Natural killer cell (primary cell): ENCODE data around the gene FLYWCH2. TPM values are rescaled to one million over a fixed set of nuclear protein-coding genes. Genes with fewer than 3 reads are reported as not detected.

Experiments used
- ATAC-seq, 3 donors: fragments of 150-1000 bp in 2 of 3; fragments of 200-7000 bp in 1 of 3; cut with Tn5 transposase; 1 replicate in 1 of 3; 2 replicates in 2 of 3; pipeline ENCODE4 v1.10.0; 2021; ENCODE audit warnings: mild to moderate bottlenecking in 2 of 3, moderate library complexity in 2 of 3
- DNase-seq, 2 donors: peaks; one replicate each; pipeline versions ENCODE4 v3.0.0 to v3.0.0-alpha.2; 2013 to 2021; ENCODE audit warnings: mixed read lengths in 1 of 2
- H3K27ac ChIP-seq: one replicate; pipeline ENCODE4 v1.5.1; 2013; ENCODE audit warnings: mild to moderate bottlenecking, low read length
- H3K27me3 ChIP-seq: one replicate; pipeline ENCODE4 v1.6.1; 2013; ENCODE audit warnings: low read length; ENCODE audit not compliant: control insufficient read depth, insufficient read depth
- H3K36me3 ChIP-seq: one replicate; pipeline ENCODE4 v1.6.1; 2013; ENCODE audit warnings: low read length; ENCODE audit not compliant: control insufficient read depth, insufficient read depth
- H3K4me1 ChIP-seq: one replicate; pipeline ENCODE4 v1.6.1; 2013; ENCODE audit warnings: low read length; ENCODE audit not compliant: control insufficient read depth, insufficient read depth
- H3K4me3 ChIP-seq: one replicate; pipeline ENCODE4 v1.5.1; 2013; ENCODE audit warnings: low read length
- H3K9me3 ChIP-seq: one replicate; pipeline ENCODE4 v1.6.1; 2013; ENCODE audit warnings: low read length; ENCODE audit not compliant: control insufficient read depth, insufficient read depth
- H3K27ac Mint-ChIP-seq, 2 donors: one replicate each; pipeline ENCODE4 v1.8.0; 2022; ENCODE audit warnings: mild to moderate bottlenecking in 2 of 2, mixed read lengths in 2 of 2, moderate library complexity in 1 of 2
- H3K27me3 Mint-ChIP-seq, 2 donors: one replicate each; pipeline ENCODE4 v1.8.0; 2022; ENCODE audit warnings: low read depth in 2 of 2, mixed read lengths in 2 of 2
- H3K36me3 Mint-ChIP-seq: one replicate; pipeline ENCODE4 v1.8.0; 2022; ENCODE audit warnings: mixed read lengths
- H3K4me1 Mint-ChIP-seq, 2 donors: one replicate each; pipeline ENCODE4 v1.8.0; 2022; ENCODE audit warnings: mixed read lengths in 2 of 2
- H3K4me3 Mint-ChIP-seq: one replicate; pipeline ENCODE4 v1.8.0; 2022; ENCODE audit warnings: mild to moderate bottlenecking, moderate library complexity, mixed read lengths
- H3K9me3 Mint-ChIP-seq, 2 donors: one replicate each; pipeline ENCODE4 v1.8.0; 2022; ENCODE audit warnings: mixed read lengths in 2 of 2
- WGBS: methylation state at CpG from one replicate; pipeline ENCODE4 v1.1.7; 2013; ENCODE audit warnings: missing lambda C conversion rate; ENCODE audit not compliant: insufficient coverage; 5-methylcytosine and 5-hydroxymethylcytosine counted together
- intact Hi-C: fragments of 100-400 bp; cut with micrococcal nuclease; formaldehyde crosslinking; loops from one replicate; pipeline ENCODE4 v1.14.2; 2022
- total RNA-seq, 4 donors: library from RNA; stranded (reverse); fragments of 120-200 nt in 1 of 4; gene quantifications; one replicate each; pipeline versions ENCODE4 v1.2.3 to v1.2.4, GENCODE V29; 2013 to 2022
- TF ChIP-seq, protein P1 (sequence below): fragments of 200-600 bp; IDR thresholded peaks from one replicate; pipeline ENCODE4 v1.8.0; 2022; ENCODE audit warnings: antibody characterized with exemption

FLYWCH2 gene
- total RNA-seq, 3 donors from 2014 or later (not counting 1 experiment from before 2014, with no cell fraction given), result 12.0 to 12.7 (median 12.6) TPM

GRCh38 chr16:2919511-2920255 is 36.7 kb downstream of the FLYWCH2 start:
- Mint-ChIP-seq H3K9me3 (no peaks in the 10 kb centered on the region), H3K4me1 (peaks cover 5 to 7% of the 10 kb centered on the region in 2 donors), H3K27ac (peak overlapping the region; percentile 58 to 83), H3K36me3 (no peaks in the 10 kb centered on the region), H3K27me3 (no peaks in the 10 kb centered on the region), H3K4me3 (no peak overlapping the region)
- TF ChIP-seq, protein P1, sequence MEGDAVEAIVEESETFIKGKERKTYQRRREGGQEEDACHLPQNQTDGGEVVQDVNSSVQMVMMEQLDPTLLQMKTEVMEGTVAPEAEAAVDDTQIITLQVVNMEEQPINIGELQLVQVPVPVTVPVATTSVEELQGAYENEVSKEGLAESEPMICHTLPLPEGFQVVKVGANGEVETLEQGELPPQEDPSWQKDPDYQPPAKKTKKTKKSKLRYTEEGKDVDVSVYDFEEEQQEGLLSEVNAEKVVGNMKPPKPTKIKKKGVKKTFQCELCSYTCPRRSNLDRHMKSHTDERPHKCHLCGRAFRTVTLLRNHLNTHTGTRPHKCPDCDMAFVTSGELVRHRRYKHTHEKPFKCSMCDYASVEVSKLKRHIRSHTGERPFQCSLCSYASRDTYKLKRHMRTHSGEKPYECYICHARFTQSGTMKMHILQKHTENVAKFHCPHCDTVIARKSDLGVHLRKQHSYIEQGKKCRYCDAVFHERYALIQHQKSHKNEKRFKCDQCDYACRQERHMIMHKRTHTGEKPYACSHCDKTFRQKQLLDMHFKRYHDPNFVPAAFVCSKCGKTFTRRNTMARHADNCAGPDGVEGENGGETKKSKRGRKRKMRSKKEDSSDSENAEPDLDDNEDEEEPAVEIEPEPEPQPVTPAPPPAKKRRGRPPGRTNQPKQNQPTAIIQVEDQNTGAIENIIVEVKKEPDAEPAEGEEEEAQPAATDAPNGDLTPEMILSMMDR, result peak; percentile 89
- ATAC-seq (peak; percentile 76 to 97 (median 78)), DNase-seq (peak; percentile 51 to 88)
- Histone ChIP-seq H3K27ac (no peak overlapping the region), H3K9me3 (no peaks in the 10 kb centered on the region), H3K4me1 (peaks cover 3% of the 10 kb centered on the region), H3K36me3 (peaks cover 8% of the 10 kb centered on the region), H3K27me3 (no peaks in the 10 kb centered on the region), H3K4me3 (no peak overlapping the region)
- intact Hi-C loops, result loop anchor here (1.0 to 2.0 kb wide), 3 partner anchors 15 to 80 kb away; no protein-coding TSS in a partner anchor
- WGBS, result 15% methylated on average over 12 of the region's 13 CpGs

- intact Hi-C loops, result no loop called here
- peaks cover 16 to 21% of the 10 kb centered on the region in 2 donors for H3K4me1 Mint-ChIP-seq
- no peak overlapping the region for H3K4me3 Mint-ChIP-seq
- H3K9me3 ChIP-seq, result no peaks in the 10 kb centered on the region
- no peak for DNase-seq
- no peaks in the 10 kb centered on the region for H3K27me3 ChIP-seq
- ATAC-seq, result no peak
- no peaks in the 10 kb centered on the region for H3K36me3 Mint-ChIP-seq
- no peaks in the 10 kb centered on the region for H3K27me3 Mint-ChIP-seq
- H3K4me1 ChIP-seq, result peaks cover 9% of the 10 kb centered on the region
- no peaks in the 10 kb centered on the region for H3K9me3 Mint-ChIP-seq
- peaks cover 6% of the 10 kb centered on the region for H3K36me3 ChIP-seq
- H3K27ac Mint-ChIP-seq, result no peak overlapping the region
- WGBS, result 96% methylated on average over 13 of the region's 14 CpGs
- TF ChIP-seq, protein P1, result no peak
- H3K4me3 ChIP-seq, result no peak overlapping the region
- no peak overlapping the region for H3K27ac ChIP-seq
Observed at GRCh38 chr16:2923481-2923880, 40.5 kb downstream of the FLYWCH2 start.

DNA sequence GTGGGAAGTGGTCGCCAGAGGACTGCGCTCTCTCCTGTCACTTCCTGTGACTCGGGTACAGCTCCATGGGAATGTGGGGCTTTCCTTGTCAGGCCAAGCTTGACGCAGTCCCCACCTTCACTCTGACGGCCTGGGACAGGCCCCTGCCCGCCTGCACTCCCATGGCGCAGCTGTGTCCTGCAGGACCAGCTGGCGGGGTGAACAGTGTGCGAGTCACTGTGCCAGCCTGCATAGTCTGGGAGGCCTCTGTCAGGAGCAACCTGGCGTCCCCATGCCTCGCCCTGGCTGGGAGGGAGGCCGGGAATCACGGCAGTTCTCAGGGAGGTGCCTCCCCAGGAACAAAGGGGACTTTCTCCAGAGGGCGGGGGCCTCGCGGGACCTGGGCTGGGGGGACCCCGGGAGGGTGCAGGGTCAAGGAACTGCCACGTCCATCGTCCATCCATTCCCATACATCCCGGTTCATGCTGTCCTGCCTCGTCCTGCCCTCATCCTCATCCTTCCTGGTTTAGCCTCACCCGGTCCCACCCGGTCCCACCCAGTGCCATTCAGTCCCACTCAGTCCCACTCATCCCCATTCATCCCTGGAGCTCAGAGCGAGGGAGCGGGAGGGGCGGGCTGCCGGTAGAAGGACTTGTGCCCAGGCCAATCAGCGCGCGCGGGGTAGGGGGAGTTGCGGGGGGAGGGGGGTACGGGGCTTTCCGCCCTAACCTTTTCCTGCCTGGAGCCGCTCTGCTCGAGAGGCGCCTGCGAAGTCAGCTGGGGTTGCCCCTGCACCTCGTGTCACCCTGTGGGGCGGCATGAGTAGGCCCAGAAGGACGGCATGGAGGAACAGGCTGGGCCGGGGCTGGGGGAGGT is 42.1 kb downstream of the FLYWCH2 start:
- 83% methylated on average over 41 of the region's 42 CpGs for WGBS
- Mint-ChIP-seq H3K27ac (no peak overlapping the region), H3K9me3 (no peaks in the 10 kb centered on the region), H3K4me1 (peaks cover 9 to 16% of the 10 kb centered on the region in 2 donors), H3K27me3 (no peaks in the 10 kb centered on the region), H3K4me3 (no peak overlapping the region), H3K36me3 (no peaks in the 10 kb centered on the region)
- DNase-seq, result no peak
- ATAC-seq, result no peak
- Histone ChIP-seq H3K4me3 (no peak overlapping the region), H3K27ac (no peak overlapping the region), H3K9me3 (no peaks in the 10 kb centered on the region), H3K27me3 (no peaks in the 10 kb centered on the region), H3K4me1 (peaks cover 7% of the 10 kb centered on the region), H3K36me3 (peaks cover 12% of the 10 kb centered on the region)
- intact Hi-C loops, result no loop called here
- TF ChIP-seq, protein P1, result no peak
